Ovary (tissue), 9 donors: ENCODE measurements around the gene CD63. TPM values are rescaled to one million over a fixed set of nuclear protein-coding genes. Genes with fewer than 3 reads are reported as not detected.

Experiments used
- DNase-seq, 5 donors: peaks; one replicate each; pipeline ENCODE4 v3.0.0-alpha.2; 2019 to 2020
- H3K27ac ChIP-seq, 2 donors: fragments of 200-600 bp; one replicate each; pipeline versions ENCODE4 v1.5.1 to v1.8.0; 2019 to 2022
- H3K27me3 ChIP-seq: fragments of 200-600 bp; one replicate; pipeline ENCODE4 v1.8.0; 2022
- H3K36me3 ChIP-seq: fragments of 200-600 bp; sonication (generic); one replicate; pipeline ENCODE4 v1.5.1; 2019
- H3K4me1 ChIP-seq: one replicate; pipeline ENCODE4 v1.8.1; 2013; ENCODE audit warnings: mild to moderate bottlenecking, moderate library complexity; ENCODE audit not compliant: insufficient read depth
- H3K4me3 ChIP-seq: fragments of 200-600 bp; sonication (generic); one replicate; pipeline ENCODE4 v1.5.1; 2017
- H3K9me3 ChIP-seq, 2 donors: fragments of 200-600 bp in 1 of 2; sonication (generic) in 1 of 2; one replicate each; pipeline versions ENCODE4 v1.5.1 to v1.8.1; 2013 to 2019; ENCODE audit warnings: mild to moderate bottlenecking in 1 of 2, moderate library complexity in 1 of 2
- CTCF ChIP-seq, 3 donors: fragments of 450-650 bp in 2 of 3; fragments of 200-600 bp in 1 of 3; IDR thresholded peaks; one replicate each; pipeline versions ENCODE4 v1.5.1 to v1.8.0; 2016 to 2022; ENCODE audit warnings: antibody characterized with exemption in 3 of 3, mild to moderate bottlenecking in 1 of 3
- EP300 ChIP-seq: sonication (generic); formaldehyde crosslinking; IDR thresholded peaks from one replicate; pipeline ENCODE4 v1.6.1; 2017; ENCODE audit warnings: antibody characterized with exemption
- POLR2A ChIP-seq: fragments of 450-650 bp; IDR thresholded peaks from one replicate; pipeline ENCODE4 v1.6.1; 2017; ENCODE audit warnings: antibody characterized with exemption, mild to moderate bottlenecking, moderate library complexity
- WGBS, 3 donors: extraction: QIAGEN DNeasy Blood & Tissue Kit in 1 of 3; methylation state at CpG; one replicate each; pipeline versions ENCODE4 v1.1.5 to v1.1.7; 2013 to 2017; 5-methylcytosine and 5-hydroxymethylcytosine counted together
- intact Hi-C, 4 donors: fragments of 100-400 bp; cut with DNase I; formaldehyde crosslinking; loops; one replicate each; pipeline versions ENCODE4 v1.11.0 to v1.15.1; 2022 to 2023
- polyA plus RNA-seq, 2 donors: library from polyadenylated mRNA; stranded (reverse); fragments of 200-250 nt in 1 of 2; fragments of 350-450 nt in 1 of 2; fragmentation: Illumina TruSeq in 1 of 2; extraction: RNeasy Lipid Tissue Mini Kit (QIAGEN cat#74804) in 1 of 2; gene quantifications; one replicate each; pipeline ENCODE4 v1.2.3, GENCODE V29; 2013 to 2014
- total RNA-seq, 7 donors: library from RNA; depleted of rRNA in 2 of 7; stranded (reverse); fragments of >200 nt in 2 of 7; fragmentation: NEBNext Ultra II Directional in 3 of 7; extraction: Animal tissue kit (Norgen Biotek cat#: 25700) in 3 of 7; gene quantifications; one replicate each; pipeline versions ENCODE4 v1.1.0 to v1.2.4, GENCODE V29; 2016 to 2023
- donor health status: DM: no; HTN: no; CAD: no; lungs with moderate emphysema.
- donor health status: DM: no; HTN: no; CAD: no.
- donor health status: Bipolar disorder and iron deficiency.
- donor health status: DM: yes; HTN: yes; CAD: no.
- donor health status: DM: no; HTN: no; CAD: no.
- donor health status: DM: yes; HTN: yes; CAD: no.

The CD63 gene
- total and polyA plus RNA-seq, 9 donors = 406 to 1,943 (median 762) TPM

- no peaks in the 10 kb centered on the region for H3K9me3 ChIP-seq
- peaks cover 8% of the 10 kb centered on the region for H3K4me1 ChIP-seq
- no peak for DNase-seq
- no peaks in the 10 kb centered on the region for H3K27me3 ChIP-seq
- TF ChIP-seq EP300 (no peak), CTCF (IDR thresholded peaks at IDR 0.05) (no peak), POLR2A (no peak)
- intact Hi-C loops = no loop called here
- no peaks in the 10 kb centered on the region for H3K36me3 ChIP-seq
- 56 to 69% (median 62%) methylated on average over 14 of the region's 14 CpGs for WGBS, 3 donors
- H3K4me3 ChIP-seq = no peak overlapping the region
- no peak overlapping the region for H3K27ac ChIP-seq
Measured at GRCh38 chr12:55721601-55722213, 7.1 kb downstream of the CD63 start.

GRCh38 chr12:55720894-55721444 lies 7.8 kb downstream of the CD63 start:
- TF ChIP-seq CTCF (IDR thresholded peaks at IDR 0.05) (peak in 1 of 3 donors; percentile 28), EP300 (no peak)
- Histone ChIP-seq H3K4me3 (no peak overlapping the region), H3K27ac (no peak overlapping the region), H3K4me1 (peaks cover 8% of the 10 kb centered on the region), H3K9me3 (no peaks in the 10 kb centered on the region), H3K27me3 (no peaks in the 10 kb centered on the region), H3K36me3 (no peaks in the 10 kb centered on the region)
- intact Hi-C loops = no loop called here
- 18 to 32% (median 22%) methylated on average over 9 of the region's 9 CpGs for WGBS, 3 donors
- peak in 3 of 5 donors; percentile 47 to 72 (median 58) for DNase-seq

- Histone ChIP-seq H3K9me3 (no peaks in the 10 kb centered on the region), H3K4me3 (no peak within 1 kb of the TSS), H3K27me3 (no peaks in the 10 kb centered on the region), H3K27ac (peak within 1 kb of the TSS; percentile 40 to 47), H3K36me3 (no peaks in the 10 kb centered on the region), H3K4me1 (peaks cover 12% of the 10 kb centered on the region)
- no peak for TF ChIP-seq CTCF (IDR thresholded peaks at IDR 0.05)
- no peak for TF ChIP-seq POLR2A
- TF ChIP-seq EP300 = no peak
- 12 to 24% (median 23%) methylated on average over 6 of the region's 6 CpGs for WGBS, 3 donors
- DNase-seq = peak in 1 of 5 donors; percentile 62
- intact Hi-C loops = no loop called here
Measured at GRCh38 chr12:55720071-55720564, 8.7 kb downstream of the CD63 start, which contains the start of gene RDH5. TSS of gene RDH5 (plus strand) at chr12:55720393. CDS start at chr12:55721185, 792 bp downstream.

- H3K27me3 ChIP-seq = no peaks in the 10 kb centered on the region
- intact Hi-C loops = no loop called here
- H3K27ac ChIP-seq = peak overlapping the region; percentile 40 to 47
- no peaks in the 10 kb centered on the region for H3K9me3 ChIP-seq
- peaks cover 12% of the 10 kb centered on the region for H3K4me1 ChIP-seq
- no peaks in the 10 kb centered on the region for H3K36me3 ChIP-seq
- no peak for DNase-seq
- TF ChIP-seq CTCF (IDR thresholded peaks at IDR 0.05) (no peak), EP300 (no peak), POLR2A (no peak)
- H3K4me3 ChIP-seq = no peak overlapping the region
- 70 to 78% (median 76%) methylated on average over 7 of the region's 7 CpGs for WGBS, 3 donors
Measured at GRCh38 chr12:55719371-55719770, 9.4 kb downstream of the CD63 start.
